ENCODE data around the gene MAP7.
"Not testable (repeated sequence)": the region's sequence is repeated elsewhere in the genome, so short reads cannot be mapped to it uniquely, and the experiment has no call there.

Gene MAP7

DNA sequence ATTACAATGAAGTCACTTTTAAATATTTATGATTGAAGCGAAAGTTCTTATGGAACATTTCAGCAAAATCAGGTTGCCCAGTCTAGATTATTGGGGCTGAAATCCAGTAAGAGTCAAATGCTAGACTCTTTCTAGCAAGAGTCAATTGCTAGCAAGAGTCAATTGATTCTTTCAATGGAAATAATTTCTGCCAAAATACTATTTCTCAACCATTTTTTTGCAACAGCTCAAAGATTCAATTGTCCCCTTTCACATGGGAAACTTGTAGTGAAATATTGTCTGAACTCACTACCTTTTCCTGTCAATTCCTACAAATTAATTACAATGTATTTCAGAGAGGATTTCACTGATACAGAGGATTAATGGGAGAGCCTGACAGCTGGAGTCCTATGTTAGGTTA lies 78.3 kb downstream of the MAP7 start:
- in situ Hi-C loops (cut with HindIII; ENCODE audit: low sequenced_read_pairs) = no loop called here

DNA sequence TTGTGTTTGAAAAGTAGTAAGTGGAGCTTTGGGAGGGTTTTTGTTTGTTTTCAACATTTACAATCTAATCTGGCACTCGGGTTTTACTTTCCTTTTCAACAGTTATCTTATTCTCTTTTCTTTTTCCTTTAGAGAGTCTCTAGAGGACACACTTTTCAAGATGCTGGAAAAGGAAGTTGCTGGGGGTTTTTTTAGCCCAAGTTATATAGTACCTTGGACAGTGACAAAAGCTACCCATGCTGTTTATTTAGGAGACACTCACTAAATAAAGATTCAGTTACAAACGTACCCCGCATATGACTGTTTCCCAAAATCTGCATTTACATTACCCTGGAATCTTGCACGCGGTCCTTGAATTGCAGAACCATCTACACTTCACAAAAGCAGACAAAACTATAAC lies 78.8 kb downstream of the MAP7 start:
- in situ Hi-C loops (cut with HindIII; ENCODE audit: low sequenced_read_pairs) = no loop called here

DNA sequence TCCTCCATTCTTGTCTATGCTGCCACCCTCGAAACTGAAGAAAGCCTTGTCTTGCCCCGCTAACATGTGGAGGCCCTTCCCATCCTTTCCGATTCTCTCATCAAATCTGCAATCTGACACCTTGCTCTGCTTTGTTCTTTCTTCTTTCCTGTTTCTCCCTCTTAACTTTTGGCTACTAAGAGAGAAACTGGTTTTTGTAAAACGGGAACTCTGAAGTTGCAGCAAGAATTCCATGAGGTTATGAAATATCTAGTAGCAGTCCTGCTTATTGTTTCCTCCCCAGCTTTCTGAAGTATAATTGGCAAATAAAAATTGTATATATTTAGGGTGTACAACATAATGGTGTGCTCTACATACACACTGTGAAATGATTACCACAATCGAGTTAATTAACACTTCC lies 80.2 kb downstream of the MAP7 start:
- in situ Hi-C loops (cut with HindIII; ENCODE audit: low sequenced_read_pairs) = no loop called here

DNA sequence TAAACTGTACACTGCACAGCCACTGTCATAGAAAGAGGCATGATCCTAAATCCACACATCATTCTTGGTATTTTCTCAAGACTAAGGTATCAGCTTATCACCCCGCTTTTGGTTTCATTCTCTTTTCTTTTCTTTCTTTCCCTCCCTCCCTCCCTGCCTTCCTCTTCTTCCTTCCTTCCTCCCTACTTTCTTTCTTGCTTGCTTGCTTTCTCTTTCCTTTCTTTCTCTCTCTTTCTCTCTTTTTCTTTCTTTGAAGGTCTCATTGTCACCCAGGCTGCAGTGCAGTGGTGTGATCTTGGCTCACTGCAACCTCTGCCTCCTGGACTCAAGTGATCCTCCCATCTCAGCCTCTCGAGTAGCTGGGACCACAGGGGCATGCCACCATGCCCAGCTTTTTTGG lies 81.1 kb downstream of the MAP7 start:
- in situ Hi-C loops (cut with HindIII; ENCODE audit: low sequenced_read_pairs) = no loop called here

DNA sequence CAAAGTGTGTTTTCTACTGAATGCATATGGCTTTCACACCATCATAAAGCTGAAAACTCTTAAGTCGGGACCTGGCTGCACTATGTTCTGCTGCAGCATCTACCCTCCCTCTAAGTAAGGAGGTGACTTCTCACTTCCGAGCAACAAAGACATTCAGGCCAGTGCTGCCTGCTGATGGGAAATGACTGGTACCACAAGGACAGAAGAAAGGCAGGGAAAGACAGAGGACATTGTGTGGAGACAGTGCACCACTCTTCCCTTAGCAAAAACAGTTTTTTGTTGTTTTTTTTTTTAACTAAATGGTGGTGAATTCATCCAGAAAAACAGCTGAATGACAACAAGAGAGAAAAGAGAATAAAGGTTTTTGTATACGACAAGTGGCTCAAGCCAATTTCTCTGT lies 81.5 kb downstream of the MAP7 start:
- in situ Hi-C loops (cut with HindIII; ENCODE audit: low sequenced_read_pairs) = no loop called here

DNA sequence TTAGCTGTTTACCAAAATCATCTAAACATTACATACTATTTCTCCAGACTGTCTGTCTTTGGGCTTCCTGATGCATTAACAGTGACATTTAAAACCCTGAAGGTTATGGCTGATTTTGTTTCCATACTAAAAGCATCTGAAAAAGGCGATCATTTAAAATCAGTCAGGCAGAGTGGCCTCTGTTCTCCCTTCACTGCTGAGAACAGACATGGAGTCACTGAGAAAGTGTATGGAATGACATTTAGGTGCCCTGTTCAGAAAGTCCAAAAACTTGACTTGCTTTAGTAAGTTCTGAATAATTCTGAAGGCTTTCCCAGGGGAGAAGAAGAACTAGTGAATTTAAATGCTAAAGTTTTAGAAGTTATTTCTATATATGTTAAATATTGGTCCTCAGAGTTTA lies 83.0 kb downstream of the MAP7 start:
- in situ Hi-C loops (cut with HindIII; ENCODE audit: low sequenced_read_pairs) = no loop called here

DNA sequence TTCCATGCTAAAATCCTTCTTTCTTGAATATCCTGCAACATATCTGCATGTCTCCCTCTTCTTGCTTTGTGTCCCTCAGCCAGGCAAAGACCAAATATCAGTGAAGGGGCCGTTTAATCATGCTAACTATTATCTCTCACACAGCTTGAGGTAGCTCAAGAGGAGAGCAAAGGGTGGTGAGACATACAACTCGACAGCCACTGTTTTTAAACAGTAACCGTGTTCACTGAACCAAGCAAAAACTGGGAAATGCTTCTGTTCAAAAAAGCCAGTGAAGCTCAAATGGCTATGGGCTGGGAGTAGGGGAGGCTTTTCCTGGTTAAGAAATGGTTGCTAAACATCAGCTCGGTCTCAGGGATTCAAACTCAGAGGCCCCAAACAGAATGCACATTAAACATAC lies 83.4 kb downstream of the MAP7 start:
- in situ Hi-C loops (cut with HindIII; ENCODE audit: low sequenced_read_pairs) = no loop called here

DNA sequence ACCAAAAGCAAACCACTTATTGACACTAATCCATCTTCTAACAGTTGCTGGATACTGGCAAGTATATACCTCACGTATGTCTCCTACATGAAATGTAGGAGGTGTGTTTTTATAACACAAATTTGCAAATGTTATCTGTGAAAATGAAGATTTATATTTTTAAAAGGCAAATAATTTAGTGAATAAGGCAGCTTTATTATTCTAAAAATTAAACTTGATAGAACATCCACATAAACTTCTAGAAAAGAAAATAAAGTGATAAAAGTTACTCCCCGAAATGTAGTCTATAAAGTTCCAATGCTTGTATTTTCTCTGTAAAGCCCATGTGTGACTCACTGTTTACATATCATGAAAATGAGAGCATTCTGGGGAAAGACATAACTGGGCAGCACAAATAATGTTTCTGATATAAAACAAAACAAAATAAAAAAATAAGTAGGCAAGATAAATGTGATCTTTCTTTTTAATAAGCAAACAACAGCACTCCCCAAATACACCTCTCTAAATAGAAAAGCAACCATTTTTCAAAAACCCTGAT lies 84.4 kb downstream of the MAP7 start:
- in situ Hi-C loops (cut with HindIII; ENCODE audit: low sequenced_read_pairs) = no loop called here

DNA sequence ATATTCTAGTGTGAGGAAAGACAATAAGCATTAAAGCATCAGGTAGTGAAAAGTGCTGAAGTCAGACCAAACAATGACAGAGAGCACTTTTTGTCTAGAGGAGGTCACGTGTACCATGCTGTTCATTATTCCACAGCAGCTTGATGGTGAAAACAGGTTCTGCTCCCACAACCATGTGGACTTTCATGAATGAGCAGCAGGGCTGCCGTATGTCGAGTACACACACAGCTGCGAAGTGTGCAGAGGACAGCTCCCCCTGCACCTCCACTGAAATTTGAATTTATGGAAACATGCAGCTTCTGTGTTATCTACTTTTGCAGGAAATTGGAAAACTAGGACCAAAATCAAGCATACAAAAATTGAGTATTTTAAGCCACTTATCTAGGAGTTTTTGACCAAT lies 85.3 kb downstream of the MAP7 start:
- in situ Hi-C loops (cut with HindIII; ENCODE audit: low sequenced_read_pairs) = no loop called here

DNA sequence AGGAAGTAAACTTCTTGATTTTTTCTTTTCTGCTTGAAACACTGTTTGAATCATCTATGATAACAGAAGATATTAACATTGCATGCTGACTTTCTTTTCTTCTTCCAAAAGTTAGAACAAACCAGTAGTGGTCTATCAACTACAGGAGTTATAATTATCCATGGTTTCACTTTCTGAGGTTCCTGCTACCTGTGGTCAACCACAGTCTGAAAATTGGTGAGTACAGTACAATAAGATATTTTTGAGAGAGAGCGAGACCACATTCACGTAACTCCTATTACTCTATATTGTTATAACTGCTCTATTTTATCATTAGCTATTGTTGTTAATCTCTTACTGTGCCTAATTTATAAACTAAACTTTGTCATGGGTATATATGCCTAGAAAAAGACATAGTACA lies 86.1 kb downstream of the MAP7 start:
- in situ Hi-C loops (cut with HindIII; ENCODE audit: low sequenced_read_pairs) = no loop called here

DNA sequence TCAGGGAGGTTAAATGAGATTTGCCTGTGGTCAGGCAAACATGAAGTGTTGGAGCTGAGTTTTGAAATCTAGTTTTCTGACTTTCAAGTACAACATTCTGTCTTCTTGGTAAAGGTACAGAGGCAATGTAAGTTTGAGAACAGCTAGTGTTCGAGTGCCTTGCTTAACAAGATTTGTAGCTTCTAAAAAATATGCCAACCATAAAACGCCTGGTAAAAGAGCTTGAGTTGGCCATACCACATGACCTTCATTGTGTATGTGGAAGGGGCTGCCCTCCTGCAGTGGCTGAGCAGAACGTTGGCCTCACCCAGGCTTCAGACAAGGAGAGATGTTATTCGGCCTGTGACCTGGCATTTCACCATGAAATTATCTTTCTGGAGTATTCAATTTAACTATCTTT lies 86.5 kb downstream of the MAP7 start:
- in situ Hi-C loops (cut with HindIII; ENCODE audit: low sequenced_read_pairs) = no loop called here

DNA sequence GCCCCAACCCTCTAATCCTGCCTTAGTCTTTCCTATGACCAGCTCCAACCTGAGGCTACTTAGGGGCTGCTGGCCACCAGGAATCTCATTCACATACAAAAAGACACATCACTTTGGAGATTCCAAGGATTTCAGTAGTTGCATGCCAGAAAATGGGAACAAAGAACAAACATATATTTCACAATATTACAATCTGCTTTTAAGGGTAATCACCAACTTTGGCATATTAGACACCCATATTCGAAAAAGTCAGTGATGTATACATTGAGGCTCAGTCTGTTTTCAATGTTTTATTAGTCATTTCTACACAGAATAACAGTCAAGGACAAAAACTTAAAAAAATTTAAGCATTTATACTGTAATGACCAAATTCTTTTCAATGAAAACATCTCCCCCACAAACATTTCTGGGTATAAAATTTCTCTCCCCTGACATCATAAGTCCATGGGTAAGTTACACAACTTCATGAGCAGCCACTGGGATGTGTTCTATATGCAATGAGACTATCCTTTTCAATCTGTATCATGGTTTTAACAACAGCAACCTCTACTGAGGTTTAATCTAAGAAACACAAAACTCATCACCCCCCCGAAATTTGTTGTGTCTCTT lies 103.5 kb downstream of the MAP7 start:
- in situ Hi-C loops (cut with HindIII; ENCODE audit: low sequenced_read_pairs) = no loop called here

DNA sequence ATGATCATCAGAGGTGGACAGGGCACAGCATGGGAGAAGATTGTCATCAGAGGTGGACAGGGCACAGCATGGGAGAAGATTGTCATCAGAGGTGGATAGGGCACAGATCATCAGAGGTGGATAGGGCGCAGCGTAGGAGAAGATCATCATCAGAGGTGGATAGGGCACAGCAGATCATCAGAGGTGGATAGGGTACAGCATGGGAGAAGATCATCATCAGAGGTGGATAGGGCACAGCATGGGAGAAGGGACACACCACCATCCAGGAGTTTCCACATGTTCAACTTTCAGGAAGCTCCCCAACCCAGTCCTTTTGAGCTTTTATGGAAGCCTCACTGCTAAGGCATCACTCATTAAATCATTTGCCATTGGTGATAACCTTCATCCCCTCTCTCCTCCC lies 104.1 kb downstream of the MAP7 start:
- in situ Hi-C loops (cut with HindIII; ENCODE audit: low sequenced_read_pairs) = no loop called here

DNA sequence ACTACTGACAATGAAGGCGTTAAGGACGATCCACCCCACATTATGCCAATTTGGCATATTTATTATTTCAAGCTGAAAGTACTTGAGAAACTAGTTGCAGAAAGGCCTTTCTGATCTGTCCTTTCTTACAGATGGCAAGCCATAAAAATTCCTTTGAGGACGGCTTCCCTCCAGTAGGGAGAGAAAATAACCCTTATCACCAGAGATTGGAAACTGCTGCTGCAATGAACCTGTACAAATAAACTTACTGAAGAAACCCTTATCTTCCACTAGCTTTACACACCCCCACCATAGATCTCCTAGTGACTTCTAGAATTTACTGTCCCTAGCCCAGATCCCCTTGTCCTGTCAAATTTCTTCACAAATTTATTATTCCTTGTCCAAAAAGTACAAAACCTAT lies 105.2 kb downstream of the MAP7 start:
- in situ Hi-C loops (cut with HindIII; ENCODE audit: low sequenced_read_pairs) = no loop called here

DNA sequence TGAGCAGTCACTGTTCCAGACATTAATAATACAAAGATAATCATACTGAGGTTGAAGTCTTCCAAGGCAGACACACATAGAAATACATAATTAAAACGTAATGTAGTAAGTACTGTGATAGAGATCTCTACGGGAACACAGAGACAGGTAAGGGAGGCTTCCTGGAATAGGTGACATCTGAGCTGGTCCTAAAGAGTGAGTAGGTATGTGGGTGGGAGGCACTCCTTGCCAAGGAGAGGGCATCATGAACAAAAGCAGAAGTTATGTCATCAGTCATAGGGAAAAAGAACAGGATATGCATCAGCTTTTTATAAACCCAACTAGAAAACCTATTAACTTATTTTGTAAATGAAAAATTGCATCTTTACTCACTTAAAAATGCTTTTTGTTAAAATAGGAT lies 110.0 kb downstream of the MAP7 start:
- in situ Hi-C loops (cut with HindIII; ENCODE audit: low sequenced_read_pairs) = no loop called here

DNA sequence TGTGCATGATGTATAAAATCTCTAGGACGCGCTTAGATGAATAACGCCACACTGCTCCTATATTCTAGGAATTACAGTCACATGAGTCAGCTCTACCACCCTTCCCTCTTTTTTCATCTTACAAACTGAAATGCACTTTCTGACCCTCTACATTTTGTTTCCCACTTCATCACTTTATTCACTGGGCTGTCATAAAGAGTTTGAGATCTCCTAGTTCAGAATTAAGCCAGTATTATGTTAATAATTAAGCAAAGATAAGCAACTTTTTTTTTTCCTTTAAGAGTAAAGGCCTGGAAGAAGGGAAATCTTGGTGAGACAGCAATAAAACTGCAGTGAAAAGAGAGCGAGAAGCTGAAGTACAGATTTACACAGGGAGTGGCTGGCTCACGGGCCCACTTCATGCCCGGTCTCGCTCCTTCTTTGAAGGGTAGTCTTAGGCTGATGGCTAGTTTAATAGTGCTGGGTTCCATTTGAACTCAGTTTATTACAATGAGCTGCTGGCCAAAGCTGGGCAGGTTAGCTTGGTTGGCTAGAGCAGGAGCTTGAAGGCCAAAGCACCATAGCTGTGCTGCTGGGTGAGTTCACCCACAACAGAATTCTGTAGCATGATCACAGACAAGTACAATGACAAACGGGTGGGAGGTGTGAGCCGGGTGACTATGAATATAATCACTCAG lies 110.6 kb downstream of the MAP7 start:
- in situ Hi-C loops (cut with HindIII; ENCODE audit: low sequenced_read_pairs) = no loop called here

DNA sequence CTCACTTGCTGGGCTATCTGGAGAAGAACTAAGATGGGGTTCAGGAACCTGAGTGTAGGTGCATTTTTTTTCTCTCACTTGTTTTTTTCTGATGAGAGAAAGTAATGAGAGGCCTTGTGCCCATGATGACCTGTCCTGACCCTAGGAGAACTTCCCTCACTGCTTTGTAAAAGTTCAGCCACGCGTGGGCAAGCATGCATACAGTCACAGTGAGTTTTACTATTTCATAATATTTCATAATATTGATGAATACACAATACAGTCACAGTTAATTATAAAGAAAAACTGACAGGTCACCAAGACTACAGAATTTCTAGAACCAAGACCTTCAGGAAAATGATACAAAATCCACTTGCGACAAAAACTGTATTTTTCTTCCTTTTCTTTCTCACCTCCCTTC lies 111.8 kb downstream of the MAP7 start:
- in situ Hi-C loops (cut with HindIII; ENCODE audit: low sequenced_read_pairs) = no loop called here

DNA sequence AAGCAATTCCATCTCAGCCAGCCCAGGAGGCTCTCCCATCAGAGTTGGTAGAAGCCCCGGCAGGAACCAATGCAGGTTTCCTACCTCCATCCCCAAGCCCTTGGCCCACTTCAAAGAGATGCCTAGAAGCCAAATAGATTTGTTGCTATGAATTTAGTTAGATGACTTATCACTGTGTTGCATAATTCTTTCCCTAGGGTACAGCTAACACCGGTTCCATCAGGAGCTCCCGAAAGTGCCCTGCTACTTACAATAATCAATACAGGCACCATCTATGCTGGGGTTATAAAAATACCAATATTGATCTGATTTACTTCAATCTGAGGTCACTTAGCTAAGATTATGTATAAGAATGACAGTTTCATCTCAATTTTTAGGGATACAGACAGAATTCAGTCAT lies 113.0 kb downstream of the MAP7 start:
- in situ Hi-C loops (cut with HindIII; ENCODE audit: low sequenced_read_pairs) = no loop called here

DNA sequence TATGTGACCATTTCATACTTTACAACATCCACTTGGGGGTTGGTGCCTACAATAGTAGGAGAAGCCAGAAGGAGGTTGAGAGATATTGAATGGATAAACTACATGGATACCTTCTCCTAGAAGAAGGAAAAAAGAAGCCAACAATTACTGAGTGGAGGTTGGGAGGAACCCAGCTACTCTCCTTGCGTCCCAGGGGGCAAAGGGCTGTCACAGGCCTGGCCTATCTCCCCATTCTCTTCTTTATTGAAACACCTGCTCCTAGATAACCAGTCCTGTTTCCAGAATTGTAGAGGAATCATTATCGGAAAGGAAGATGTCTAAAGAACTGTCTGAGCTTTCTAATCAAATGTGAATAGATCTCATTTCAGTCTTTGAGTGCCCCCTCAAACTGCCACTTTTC lies 115.1 kb downstream of the MAP7 start:
- in situ Hi-C loops (cut with HindIII; ENCODE audit: low sequenced_read_pairs) = no loop called here

DNA sequence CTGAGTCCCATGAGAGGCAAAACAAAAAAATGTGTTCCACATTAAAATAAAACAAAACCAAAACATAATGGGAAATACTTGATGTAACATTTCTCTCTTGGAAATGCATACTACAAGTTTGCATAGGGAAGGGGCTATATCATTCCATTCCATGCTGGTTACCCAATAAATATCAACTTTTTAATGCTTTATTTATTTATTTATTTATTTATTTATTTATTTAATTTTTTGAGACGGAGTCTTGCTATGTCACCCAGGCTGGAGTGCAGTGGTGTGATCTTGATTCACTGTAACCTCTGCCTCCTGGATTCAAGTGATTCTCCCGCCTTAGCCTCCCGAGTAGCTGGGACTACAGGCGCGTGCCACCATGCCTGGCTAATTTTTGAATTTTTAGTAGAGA lies 118.9 kb downstream of the MAP7 start:
- in situ Hi-C loops (cut with HindIII; ENCODE audit: low sequenced_read_pairs) = not testable (repeated sequence)

DNA sequence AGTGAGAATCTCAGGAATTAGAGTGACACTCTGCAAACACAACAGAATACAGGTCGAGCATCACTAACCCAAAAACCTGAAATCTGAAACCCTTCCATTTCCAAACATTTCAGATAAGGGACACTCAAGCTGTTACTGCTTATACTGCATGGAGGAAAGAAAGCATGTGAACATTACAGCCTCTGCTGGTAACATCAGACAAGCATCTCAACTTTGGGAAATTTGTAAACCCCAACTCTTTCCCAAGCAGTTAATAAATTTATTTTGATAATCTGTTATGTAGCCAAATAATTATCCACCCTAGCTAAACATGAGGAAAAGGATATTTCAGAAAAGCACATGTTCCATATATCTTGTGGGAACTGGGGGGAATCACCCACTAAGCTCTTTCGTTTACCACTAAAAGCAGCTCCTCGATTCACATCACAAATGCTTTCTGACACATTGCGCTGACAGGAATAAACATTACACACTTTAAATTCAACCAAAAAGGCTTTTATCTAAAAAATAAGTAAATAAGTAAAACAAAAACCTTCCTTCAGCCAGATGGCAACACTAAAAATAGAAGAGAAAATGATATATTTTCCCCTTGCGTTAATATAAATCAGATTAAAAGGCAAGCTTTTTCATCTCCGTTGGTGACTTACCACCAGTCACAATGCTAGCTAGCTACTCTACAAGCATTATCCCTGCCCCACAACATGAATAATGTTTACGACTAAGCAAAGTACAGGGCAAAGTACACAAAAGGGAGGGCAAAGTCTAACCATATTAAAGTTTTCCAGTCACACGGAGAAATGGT lies 120.8 kb downstream of the MAP7 start:
- in situ Hi-C loops (cut with HindIII; ENCODE audit: low sequenced_read_pairs) = no loop called here

DNA sequence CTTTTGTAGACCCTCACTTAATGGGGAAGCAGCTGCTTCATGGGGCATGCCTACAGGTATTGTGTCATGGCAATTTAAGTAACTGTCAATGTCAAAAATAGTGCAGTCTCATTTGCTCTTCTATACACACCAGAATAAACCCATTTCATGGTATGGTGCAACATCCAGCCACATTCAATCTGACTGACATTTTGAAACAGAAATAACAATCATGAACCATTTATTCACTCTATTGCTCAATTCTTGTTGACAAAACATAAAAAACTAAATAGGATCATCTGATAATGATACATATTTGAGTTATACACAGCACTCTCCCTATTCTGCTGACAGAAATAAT lies 122.9 kb downstream of the MAP7 start:
- in situ Hi-C loops (cut with HindIII; ENCODE audit: low sequenced_read_pairs) = no loop called here

Measured in endothelial cell of hepatic sinusoid (primary cell).